Esophagus muscularis mucosa (tissue), 3 donors: ENCODE results near the gene GLTP.

Source experiments
- CTCF ChIP-seq, 3 experiments: fragments of 200-600 bp in 2 of 3; fragments of 450-650 bp in 1 of 3; sonication (generic) in 2 of 3; IDR thresholded peaks; one replicate each; pipeline ENCODE4 v1.5.1; 2017 to 2019; ENCODE audit warnings: antibody characterized with exemption in 3 of 3, mild to moderate bottlenecking in 2 of 3, moderate library complexity in 1 of 3
- POLR2A ChIP-seq: fragments of 450-650 bp; IDR thresholded peaks from one replicate; pipeline ENCODE4 v1.6.1; 2017; ENCODE audit warnings: antibody characterized with exemption, moderate library complexity, mild to moderate bottlenecking, low read depth
- POLR2AphosphoS5 ChIP-seq, 2 donors: sonication (generic); formaldehyde crosslinking; IDR thresholded peaks; one replicate each; pipeline ENCODE4 v1.6.1; 2017; ENCODE audit warnings: antibody characterized with exemption in 2 of 2

- TF ChIP-seq POLR2A (no peak), CTCF (IDR thresholded peaks at IDR 0.05) (no peak), POLR2AphosphoS5 (IDR thresholded peaks at IDR 0.05) (no peak)
Observed at GRCh38 chr12:109815757-109816617, 64.4 kb downstream of the GLTP start.
